ENCODE measurements around the gene OR9Q1. TPM values are rescaled to one million over a fixed set of nuclear protein-coding genes. Genes with fewer than 3 reads are reported as not detected.

Gene OR9Q1
- total and polyA plus RNA-seq, 2 of the 13 experiments (the other 11 are each of a cell fraction or from before 2014, with no cell fraction given), result not detected

DNA sequence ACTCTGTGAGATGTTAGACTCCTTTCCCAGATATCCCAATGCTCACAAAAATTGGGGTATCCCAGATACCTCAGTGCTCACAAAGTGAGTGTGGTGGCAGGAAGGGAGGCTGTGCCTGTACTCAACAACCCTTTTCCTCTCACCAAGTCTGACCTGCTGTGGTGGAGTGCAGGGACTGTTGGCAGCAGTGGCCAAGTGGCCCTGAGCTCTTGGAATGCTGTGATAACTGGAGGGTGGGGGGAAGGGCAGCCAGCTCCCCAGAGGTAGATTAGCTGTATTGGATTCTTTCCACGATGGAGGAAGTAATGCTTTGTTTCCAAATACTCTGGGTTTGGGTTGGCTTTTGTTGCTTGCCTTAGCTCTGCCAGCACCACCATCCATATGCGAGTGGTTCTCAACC lies 46.0 kb upstream of the OR9Q1 start:
- CTCF ChIA-PET (ENCODE audit: low intra/inter-chr PET ratio, low total read pairs), result no interaction called here
- FAIRE-seq (no peak), ATAC-seq (peak; percentile 24; the same call in 2 of the 3 replicates), DNase-seq (ENCODE audit: low spot score) (no peak)
- TF ChIP-seq TEAD3 (CRISPR knock-in tag; optimal IDR thresholded peaks at IDR 0.05; ENCODE audit: borderline replicate concordance) (peak; percentile 30), AKAP8 (CRISPR knock-in tag; IDR thresholded peaks at IDR 0.05) (no peak), SCMH1 (CRISPR knock-in tag; IDR thresholded peaks at IDR 0.05; ENCODE audit: borderline replicate concordance) (no peak)
- TF ChIP-seq, protein P1, sequence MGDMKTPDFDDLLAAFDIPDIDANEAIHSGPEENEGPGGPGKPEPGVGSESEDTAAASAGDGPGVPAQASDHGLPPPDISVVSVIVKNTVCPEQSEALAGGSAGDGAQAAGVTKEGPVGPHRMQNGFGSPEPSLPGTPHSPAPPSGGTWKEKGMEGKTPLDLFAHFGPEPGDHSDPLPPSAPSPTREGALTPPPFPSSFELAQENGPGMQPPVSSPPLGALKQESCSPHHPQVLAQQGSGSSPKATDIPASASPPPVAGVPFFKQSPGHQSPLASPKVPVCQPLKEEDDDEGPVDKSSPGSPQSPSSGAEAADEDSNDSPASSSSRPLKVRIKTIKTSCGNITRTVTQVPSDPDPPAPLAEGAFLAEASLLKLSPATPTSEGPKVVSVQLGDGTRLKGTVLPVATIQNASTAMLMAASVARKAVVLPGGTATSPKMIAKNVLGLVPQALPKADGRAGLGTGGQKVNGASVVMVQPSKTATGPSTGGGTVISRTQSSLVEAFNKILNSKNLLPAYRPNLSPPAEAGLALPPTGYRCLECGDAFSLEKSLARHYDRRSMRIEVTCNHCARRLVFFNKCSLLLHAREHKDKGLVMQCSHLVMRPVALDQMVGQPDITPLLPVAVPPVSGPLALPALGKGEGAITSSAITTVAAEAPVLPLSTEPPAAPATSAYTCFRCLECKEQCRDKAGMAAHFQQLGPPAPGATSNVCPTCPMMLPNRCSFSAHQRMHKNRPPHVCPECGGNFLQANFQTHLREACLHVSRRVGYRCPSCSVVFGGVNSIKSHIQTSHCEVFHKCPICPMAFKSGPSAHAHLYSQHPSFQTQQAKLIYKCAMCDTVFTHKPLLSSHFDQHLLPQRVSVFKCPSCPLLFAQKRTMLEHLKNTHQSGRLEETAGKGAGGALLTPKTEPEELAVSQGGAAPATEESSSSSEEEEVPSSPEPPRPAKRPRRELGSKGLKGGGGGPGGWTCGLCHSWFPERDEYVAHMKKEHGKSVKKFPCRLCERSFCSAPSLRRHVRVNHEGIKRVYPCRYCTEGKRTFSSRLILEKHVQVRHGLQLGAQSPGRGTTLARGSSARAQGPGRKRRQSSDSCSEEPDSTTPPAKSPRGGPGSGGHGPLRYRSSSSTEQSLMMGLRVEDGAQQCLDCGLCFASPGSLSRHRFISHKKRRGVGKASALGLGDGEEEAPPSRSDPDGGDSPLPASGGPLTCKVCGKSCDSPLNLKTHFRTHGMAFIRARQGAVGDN (CRISPR knock-in tag; IDR thresholded peaks at IDR 0.05), result peak; percentile 35; the same call in 1 of the 2 replicates
- TF ChIP-seq, protein P2, sequence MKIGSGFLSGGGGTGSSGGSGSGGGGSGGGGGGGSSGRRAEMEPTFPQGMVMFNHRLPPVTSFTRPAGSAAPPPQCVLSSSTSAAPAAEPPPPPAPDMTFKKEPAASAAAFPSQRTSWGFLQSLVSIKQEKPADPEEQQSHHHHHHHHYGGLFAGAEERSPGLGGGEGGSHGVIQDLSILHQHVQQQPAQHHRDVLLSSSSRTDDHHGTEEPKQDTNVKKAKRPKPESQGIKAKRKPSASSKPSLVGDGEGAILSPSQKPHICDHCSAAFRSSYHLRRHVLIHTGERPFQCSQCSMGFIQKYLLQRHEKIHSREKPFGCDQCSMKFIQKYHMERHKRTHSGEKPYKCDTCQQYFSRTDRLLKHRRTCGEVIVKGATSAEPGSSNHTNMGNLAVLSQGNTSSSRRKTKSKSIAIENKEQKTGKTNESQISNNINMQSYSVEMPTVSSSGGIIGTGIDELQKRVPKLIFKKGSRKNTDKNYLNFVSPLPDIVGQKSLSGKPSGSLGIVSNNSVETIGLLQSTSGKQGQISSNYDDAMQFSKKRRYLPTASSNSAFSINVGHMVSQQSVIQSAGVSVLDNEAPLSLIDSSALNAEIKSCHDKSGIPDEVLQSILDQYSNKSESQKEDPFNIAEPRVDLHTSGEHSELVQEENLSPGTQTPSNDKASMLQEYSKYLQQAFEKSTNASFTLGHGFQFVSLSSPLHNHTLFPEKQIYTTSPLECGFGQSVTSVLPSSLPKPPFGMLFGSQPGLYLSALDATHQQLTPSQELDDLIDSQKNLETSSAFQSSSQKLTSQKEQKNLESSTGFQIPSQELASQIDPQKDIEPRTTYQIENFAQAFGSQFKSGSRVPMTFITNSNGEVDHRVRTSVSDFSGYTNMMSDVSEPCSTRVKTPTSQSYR (CRISPR knock-in tag; IDR thresholded peaks at IDR 0.05; ENCODE audit: borderline replicate concordance), result peak; percentile 50; the same call in 1 of the 2 replicates
- no peaks in the 10 kb centered on the region for H3K36me3 ChIP-seq (replicated peaks in 1 of 2; ENCODE audit: control insufficient read depth in 1 of 2, insufficient read depth in 2 of 2, low read length in 2 of 2)
- no TSS peak for BruUV-seq (replicated peaks)
- H3K4me3 ChIP-seq (replicated peaks in 1 of 3; ENCODE audit: insufficient read depth in 1 of 3, low read depth in 2 of 3, low read length in 3 of 3), result no peak overlapping the region
- intact Hi-C loops (cut with micrococcal nuclease; ENCODE audit: unreplicated experiment), result loop anchor here (10.0 kb wide), 1 partner anchor 173 kb away; no protein-coding TSS in a partner anchor
- no peaks in the 10 kb centered on the region for H3K9me3 ChIP-seq (ENCODE audit: low read length)
- peaks cover 80% of the 10 kb centered on the region for H3K4me1 ChIP-seq (ENCODE audit: insufficient read depth, low read length)
- H3K27me3 ChIP-seq (ENCODE audit: control insufficient read depth in 1 of 2, insufficient read depth in 2 of 2, low read length in 2 of 2), result no peaks in the 10 kb centered on the region
- no peaks in the 10 kb centered on the region for H4K20me1 ChIP-seq (ENCODE audit: insufficient read depth, low read length)
- no peaks in the 10 kb centered on the region for H3K79me2 ChIP-seq (ENCODE audit: insufficient read depth, low read length)
- 0 out of 2 replicates have a peak overlapping the region, but pooled peaks have one; percentile 12 for H3K9ac ChIP-seq (ENCODE audit: insufficient read depth, low read depth, low read length)
- peak overlapping the region; percentile 61 for H3K27ac ChIP-seq (ENCODE audit: extremely low read length, insufficient read depth, low read length)
- H2AFZ ChIP-seq (ENCODE audit: low read length), result no peak overlapping the region
- 50% methylated on average over 1 of the region's 2 CpGs for WGBS (ENCODE audit: low lambda C conversion rate)
- H3K4me2 ChIP-seq (ENCODE audit: low read depth, low read length), result 0 out of 2 replicates have a peak overlapping the region, but pooled peaks have one; percentile 13
- in situ Hi-C loops (cut with HindIII; ENCODE audit: extremely low pct_ligation_motif_present, low pct_unique_long_range_greater_than_20kb), result no loop called here
- POLR2A ChIA-PET, result no interaction called here
